ENCODE results near the gene EMD.
A peak's percentile ranks its signal among the peaks of the same experiment; 100 is the strongest.

The EMD gene

GRCh38 chrX:154355776-154356140 is 23.3 kb upstream of the EMD start:
- no peak for DNase-seq

GRCh38 chrX:154356596-154356995 is 22.5 kb upstream of the EMD start:
- DNase-seq: no peak

- no peak for DNase-seq
Measured at GRCh38 chrX:154357205-154357604, 21.9 kb upstream of the EMD start.

- DNase-seq: no peak
Measured at GRCh38 chrX:154358011-154358410, 21.1 kb upstream of the EMD start.

GRCh38 chrX:154358829-154359228 is 20.3 kb upstream of the EMD start:
- no peak for DNase-seq

- no peak for DNase-seq
Measured at GRCh38 chrX:154359362-154360154, 19.5 kb upstream of the EMD start.

- no peak for DNase-seq
Measured at GRCh38 chrX:154360155-154360713, 18.9 kb upstream of the EMD start.

- no peak for DNase-seq
Measured at GRCh38 chrX:154362085-154362742, 16.9 kb upstream of the EMD start.

GRCh38 chrX:154363706-154364439 is 15.2 kb upstream of the EMD start:
- no peak for DNase-seq

- DNase-seq: no peak
Measured at GRCh38 chrX:154365052-154365600, 14.0 kb upstream of the EMD start.

- no peak for DNase-seq
Measured at GRCh38 chrX:154365997-154366665, 13.0 kb upstream of the EMD start.

GRCh38 chrX:154366666-154367055 is 12.4 kb upstream of the EMD start:
- no peak for DNase-seq

- no peak for DNase-seq
Measured at GRCh38 chrX:154367474-154368308, 11.4 kb upstream of the EMD start.

GRCh38 chrX:154368630-154369448 is 10.3 kb upstream of the EMD start:
- no peak for DNase-seq

- DNase-seq: no peak
Measured at GRCh38 chrX:154369449-154370299, 9.4 kb upstream of the EMD start.

- peak; percentile 32 for DNase-seq
Measured at GRCh38 chrX:154370300-154371016, 8.6 kb upstream of the EMD start.

GRCh38 chrX:154371017-154371788 is 7.9 kb upstream of the EMD start:
- peak; percentile 86 for DNase-seq

- DNase-seq: no peak
Measured at GRCh38 chrX:154371789-154372300, 7.2 kb upstream of the EMD start.
